Activated CD4-positive, alpha-beta memory T cell treated with anti-CD3 and anti-CD28 coated beads for 36 hours (primary cell): Measurements from ENCODE around the gene NDRG4. TPM values are rescaled to one million over a fixed set of nuclear protein-coding genes. Genes with fewer than 3 reads are reported as not detected.

Experiments used
- CTCF ChIA-PET: fragments of 350-600 bp; sonication (Branson Sonifier 250); formaldehyde crosslinking; loops from one replicate; lab custom pipeline; 2021; ENCODE audit warnings: antibody characterized with exemption, inconsistent platforms; lab: Charles Lee
- POLR2A ChIA-PET: fragments of 350-600 bp; sonication (Branson Sonifier 250); formaldehyde crosslinking; loops from one replicate; lab custom pipeline; 2021; ENCODE audit warnings: antibody characterized with exemption; lab: Charles Lee
- DNase-seq: peaks from one replicate; pipeline ENCODE4 v3.0.0-alpha.2; 2020
- H3K27ac Mint-ChIP-seq: one replicate; pipeline ENCODE4 v1.8.0; 2021; ENCODE audit warnings: mixed read lengths
- H3K27me3 Mint-ChIP-seq: one replicate; pipeline ENCODE4 v1.8.0; 2021; ENCODE audit warnings: mixed read lengths
- H3K36me3 Mint-ChIP-seq: one replicate; pipeline ENCODE4 v1.8.0; 2021; ENCODE audit warnings: mixed read lengths
- H3K4me1 Mint-ChIP-seq: one replicate; pipeline ENCODE4 v1.8.0; 2021; ENCODE audit warnings: low read depth, mixed read lengths
- H3K4me3 Mint-ChIP-seq: one replicate; pipeline ENCODE4 v1.8.0; 2021; ENCODE audit warnings: mild to moderate bottlenecking, mixed read lengths
- H3K9me3 Mint-ChIP-seq: one replicate; pipeline ENCODE4 v1.8.0; 2021; ENCODE audit warnings: mixed read lengths
- intact Hi-C: fragments of 100-400 bp; cut with micrococcal nuclease; formaldehyde crosslinking; loops from one replicate; pipeline ENCODE4 v1.15.1; 2023
- total RNA-seq, 2 experiments: library from RNA; stranded (reverse); gene quantifications; one replicate each; pipeline ENCODE4 v1.2.3, GENCODE V29; 2021

NDRG4 gene
- total RNA-seq, 2 experiments from 2014 or later: 1.3 to 1.6 TPM

GRCh38 chr16:58507195-58507962, 7.4 kb downstream of the NDRG4 start:
- Mint-ChIP-seq H3K9me3 (no peaks in the 10 kb centered on the region), H3K4me3 (no peak overlapping the region), H3K27me3 (peaks cover 3% of the 10 kb centered on the region), H3K4me1 (peaks cover 1% of the 10 kb centered on the region), H3K27ac (no peak overlapping the region), H3K36me3 (no peaks in the 10 kb centered on the region)
- intact Hi-C loops: no loop called here
- POLR2A ChIA-PET: no interaction called here
- no peak for DNase-seq
- CTCF ChIA-PET: no interaction called here

DNA sequence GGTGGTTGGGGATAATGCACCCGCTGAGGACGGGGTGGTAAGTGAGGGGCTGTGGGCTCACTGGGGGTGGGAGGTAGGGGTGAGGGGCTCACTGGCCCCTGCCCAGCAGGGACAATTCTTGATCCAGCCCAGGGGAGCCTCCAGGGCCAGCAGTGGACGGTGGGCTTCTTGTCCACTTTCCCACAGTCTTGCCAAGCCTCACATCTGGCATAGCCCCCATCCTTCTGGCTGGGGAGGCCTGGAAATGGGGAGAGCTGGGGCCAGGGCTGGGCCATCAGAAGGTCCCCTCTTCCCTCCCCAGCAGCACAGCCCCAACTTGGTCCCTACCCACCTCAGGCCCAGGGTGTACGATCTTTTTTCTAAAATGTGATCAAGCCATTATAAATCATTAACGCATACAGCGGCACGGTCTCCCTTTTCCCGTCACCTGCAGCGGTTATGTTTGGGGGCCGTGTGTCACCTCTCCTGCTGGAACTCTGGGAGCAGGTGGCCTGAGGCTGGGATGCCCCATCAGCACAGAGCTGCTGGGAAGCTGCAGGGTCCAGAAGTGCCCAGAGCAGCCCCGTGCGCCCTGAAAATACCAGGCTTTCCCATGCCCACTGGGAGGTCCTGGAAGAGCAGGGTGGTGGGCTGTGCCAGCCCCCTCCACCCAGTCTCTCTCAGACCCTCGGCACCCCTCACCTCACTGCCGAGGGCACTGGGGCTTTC, 8.2 kb downstream of the NDRG4 start:
- H3K4me3 Mint-ChIP-seq: no peak overlapping the region

DNA sequence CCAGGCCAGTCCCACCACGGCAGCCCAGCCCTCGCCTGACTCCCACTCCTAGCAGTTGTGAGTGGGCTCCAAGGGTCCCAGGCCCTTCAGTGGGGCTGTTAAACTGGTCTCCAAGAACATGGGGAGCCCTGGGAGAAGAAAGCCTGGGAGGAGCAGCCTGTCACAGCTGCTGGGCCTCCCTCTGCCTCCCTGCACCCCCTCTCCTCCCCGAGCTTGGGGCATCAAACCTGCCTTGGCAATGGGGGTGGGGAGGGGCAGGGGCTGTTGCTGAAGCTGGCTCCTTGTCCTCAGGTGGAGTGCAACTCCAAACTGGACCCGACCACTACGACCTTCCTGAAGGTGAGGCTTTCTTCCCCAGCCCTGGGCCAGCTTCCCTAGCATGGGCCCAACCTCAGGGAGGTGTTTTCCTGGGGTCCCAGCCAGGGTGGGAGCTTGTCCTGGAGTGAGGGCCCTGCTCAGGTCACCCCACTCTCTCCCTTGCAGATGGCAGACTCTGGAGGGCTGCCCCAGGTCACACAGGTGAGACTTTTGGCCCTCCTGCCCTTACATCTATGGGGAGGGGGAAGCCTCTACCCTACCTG, 8.8 kb downstream of the NDRG4 start:
- H3K27ac Mint-ChIP-seq: no peak overlapping the region
- H3K9me3 Mint-ChIP-seq: no peaks in the 10 kb centered on the region
- no peak overlapping the region for H3K4me3 Mint-ChIP-seq
- no peaks in the 10 kb centered on the region for H3K27me3 Mint-ChIP-seq
- intact Hi-C loops: no loop called here
- no peak for DNase-seq
- ChIA-PET CTCF (interaction anchor here (8.5 kb wide), 1 partner anchor 247 kb away, joined by 96 read pairs; no protein-coding TSS in a partner anchor), POLR2A (no interaction called here)
- peaks cover 2% of the 10 kb centered on the region for H3K36me3 Mint-ChIP-seq
- H3K4me1 Mint-ChIP-seq: peaks cover 5% of the 10 kb centered on the region

More for the DNA sequence above, 8.2 kb downstream of the NDRG4 start:
- intact Hi-C loops: no loop called here
- CTCF ChIA-PET: no interaction called here
- peaks cover 1% of the 10 kb centered on the region for H3K4me1 Mint-ChIP-seq
- no peak overlapping the region for H3K27ac Mint-ChIP-seq
- POLR2A ChIA-PET: no interaction called here
- no peak for DNase-seq
- no peaks in the 10 kb centered on the region for H3K36me3 Mint-ChIP-seq
- no peaks in the 10 kb centered on the region for H3K9me3 Mint-ChIP-seq
- H3K27me3 Mint-ChIP-seq: no peaks in the 10 kb centered on the region

DNA sequence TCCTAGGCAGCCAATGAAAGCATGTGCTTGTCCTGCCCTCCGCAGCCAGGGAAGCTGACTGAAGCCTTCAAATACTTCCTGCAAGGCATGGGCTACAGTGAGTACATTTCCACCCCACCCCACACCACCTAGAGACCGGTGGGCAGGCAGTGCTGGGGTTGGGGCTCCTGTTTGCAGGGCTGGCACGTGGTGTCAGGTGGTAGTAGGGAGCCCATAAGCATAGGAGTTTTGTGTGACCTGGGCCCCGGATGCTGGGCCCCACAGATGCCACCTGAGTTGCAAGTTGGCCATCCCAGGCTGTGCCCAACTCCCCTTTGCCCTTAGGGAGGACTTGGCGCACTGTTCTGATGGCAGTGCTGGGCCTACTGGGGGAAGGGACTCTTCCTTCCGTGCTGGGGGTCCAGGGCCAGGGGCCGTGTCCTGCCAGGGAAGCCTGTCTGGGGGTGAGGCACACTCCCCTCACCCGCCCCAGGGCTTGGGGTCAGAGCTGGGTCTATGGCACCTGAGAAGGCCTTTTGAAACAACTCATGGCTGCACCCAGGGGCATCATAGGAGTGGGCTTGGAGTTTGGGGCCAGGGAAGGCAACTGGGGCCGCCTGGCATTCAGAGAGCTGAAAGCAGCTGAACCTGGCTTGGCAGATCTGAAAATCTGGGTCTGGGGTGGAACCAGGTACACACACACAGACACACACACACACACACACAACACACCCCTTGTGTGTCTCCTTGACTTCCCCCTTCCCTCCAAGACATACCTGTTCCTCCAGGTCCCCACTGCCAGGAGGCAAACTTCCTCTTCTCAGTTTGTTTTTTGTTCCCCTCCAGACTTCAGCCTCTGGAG, 9.5 kb downstream of the NDRG4 start:
- no peak overlapping the region for H3K27ac Mint-ChIP-seq
- ChIA-PET CTCF (interaction anchor here (0.6 to 8.5 kb wide), 2 partner anchors 152 to 246 kb away, joined by 3 to 96 read pairs; no protein-coding TSS in a partner anchor), POLR2A (no interaction called here)
- no peaks in the 10 kb centered on the region for H3K27me3 Mint-ChIP-seq
- peaks cover 8% of the 10 kb centered on the region for H3K4me1 Mint-ChIP-seq
- no peaks in the 10 kb centered on the region for H3K9me3 Mint-ChIP-seq
- intact Hi-C loops: no loop called here
- peaks cover 2% of the 10 kb centered on the region for H3K36me3 Mint-ChIP-seq
- H3K4me3 Mint-ChIP-seq: no peak overlapping the region
- DNase-seq: no peak

GRCh38 chr16:58510097-58510775, 10.3 kb downstream of the NDRG4 start:
- Mint-ChIP-seq H3K4me3 (no peak overlapping the region), H3K36me3 (peaks cover 2% of the 10 kb centered on the region), H3K27me3 (no peaks in the 10 kb centered on the region), H3K4me1 (peaks cover 14% of the 10 kb centered on the region), H3K27ac (no peak overlapping the region), H3K9me3 (no peaks in the 10 kb centered on the region)
- intact Hi-C loops: no loop called here
- DNase-seq: no peak
- CTCF ChIA-PET: interaction anchor here (0.6 to 8.5 kb wide), 2 partner anchors 151 to 245 kb away, joined by 3 to 96 read pairs (median 4); no protein-coding TSS in a partner anchor
- POLR2A ChIA-PET: no interaction called here

- POLR2A ChIA-PET: no interaction called here
- Mint-ChIP-seq H3K36me3 (peaks cover 2% of the 10 kb centered on the region), H3K27ac (no peak overlapping the region), H3K4me3 (no peak overlapping the region), H3K27me3 (no peaks in the 10 kb centered on the region), H3K4me1 (peaks cover 16% of the 10 kb centered on the region), H3K9me3 (no peaks in the 10 kb centered on the region)
- DNase-seq: no peak
- CTCF ChIA-PET: interaction anchor here (0.8 to 8.5 kb wide), 6 partner anchors 11 to 247 kb away, joined by 3 to 96 read pairs (median 5); partner anchors contain the start of gene NDRG4
- intact Hi-C loops: no loop called here
These were observed 11.1 kb downstream of the NDRG4 start for GRCh38 chr16:58510776-58511628.

DNA sequence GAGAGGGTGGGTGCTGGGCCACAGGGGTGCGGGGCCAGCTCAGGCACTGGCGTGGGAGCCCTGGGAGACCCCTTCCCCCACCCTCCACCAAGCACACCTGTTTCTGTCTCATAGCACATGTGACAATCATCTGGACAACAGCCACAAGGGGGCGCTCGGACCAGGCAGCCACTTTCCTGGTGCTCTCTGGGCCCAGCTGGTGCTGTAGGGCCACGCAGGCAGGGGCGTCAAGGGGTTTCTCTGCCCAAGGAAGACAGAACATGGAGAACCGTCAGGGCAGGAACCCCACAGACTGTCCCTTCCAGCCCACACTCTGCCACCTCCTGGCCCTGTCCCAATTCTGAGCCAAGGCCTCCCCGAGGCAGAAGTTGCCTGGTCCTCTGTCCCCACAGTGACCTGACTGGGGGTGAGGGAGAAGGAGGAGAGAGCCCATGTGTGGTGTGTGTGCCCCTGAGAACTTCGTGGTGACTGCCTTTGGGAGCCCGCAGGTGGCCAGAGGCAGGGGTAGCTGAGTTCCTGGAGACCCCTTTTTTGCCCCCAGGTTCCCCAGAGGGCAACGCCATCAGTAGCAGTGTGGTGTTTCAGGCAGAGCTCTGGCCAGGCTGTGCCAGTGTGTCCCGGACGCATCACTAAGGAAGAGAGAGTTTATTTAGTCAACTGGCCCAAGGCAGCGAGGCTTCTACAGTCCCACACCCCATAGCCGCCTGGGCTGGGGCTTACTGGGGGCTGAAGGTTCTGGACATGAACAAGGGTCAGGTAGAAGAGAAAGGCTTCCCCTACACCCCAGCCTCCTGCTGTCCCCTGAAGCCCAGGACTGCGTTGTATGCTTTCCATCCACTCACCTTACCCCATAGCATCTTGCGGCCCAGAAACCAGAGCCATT, 12.2 kb downstream of the NDRG4 start:
- H3K36me3 Mint-ChIP-seq: peaks cover 2% of the 10 kb centered on the region
- H3K27ac Mint-ChIP-seq: no peak overlapping the region
- peak; percentile 89 for DNase-seq
- intact Hi-C loops: loop anchor here (1.0 kb wide), 2 partner anchors 149 to 244 kb away; no protein-coding TSS in a partner anchor
- peaks cover 27% of the 10 kb centered on the region for H3K4me1 Mint-ChIP-seq
- H3K4me3 Mint-ChIP-seq: no peak overlapping the region
- H3K27me3 Mint-ChIP-seq: no peaks in the 10 kb centered on the region
- ChIA-PET POLR2A (no interaction called here), CTCF (interaction anchor here (0.6 to 8.5 kb wide), 15 partner anchors 12 to 246 kb away, joined by 3 to 96 read pairs (median 4); partner anchors contain the start of gene NDRG4)
- no peaks in the 10 kb centered on the region for H3K9me3 Mint-ChIP-seq

DNA sequence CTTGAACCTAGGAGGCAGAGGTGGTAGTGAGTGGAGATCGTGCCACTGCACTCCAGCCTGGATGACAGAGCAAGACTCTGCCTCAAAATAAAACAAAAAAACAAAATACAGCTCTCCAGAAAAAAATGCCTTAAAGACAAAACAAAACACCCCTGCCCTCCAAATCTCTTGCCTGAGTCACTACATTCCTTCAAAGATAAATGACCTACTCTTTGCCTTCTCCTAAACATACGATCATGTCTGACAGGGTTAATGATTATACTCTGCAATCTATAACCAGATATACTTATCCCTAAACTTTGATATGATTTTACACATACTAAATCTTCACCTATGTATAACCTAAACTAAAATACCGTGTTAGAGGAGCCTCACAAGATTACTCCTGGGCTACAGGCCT, 13.9 kb downstream of the NDRG4 start:
- Mint-ChIP-seq H3K4me3 (no peak overlapping the region), H3K27ac (no peak overlapping the region), H3K36me3 (peaks cover 11% of the 10 kb centered on the region), H3K9me3 (no peaks in the 10 kb centered on the region), H3K27me3 (no peaks in the 10 kb centered on the region), H3K4me1 (peaks cover 38% of the 10 kb centered on the region)
- ChIA-PET CTCF (interaction anchor here (0.8 to 8.5 kb wide), 5 partner anchors 19 to 245 kb away, joined by 3 to 96 read pairs (median 7); partner anchors contain the start of gene SLC38A7), POLR2A (no interaction called here)
- intact Hi-C loops: no loop called here
- no peak for DNase-seq

DNA sequence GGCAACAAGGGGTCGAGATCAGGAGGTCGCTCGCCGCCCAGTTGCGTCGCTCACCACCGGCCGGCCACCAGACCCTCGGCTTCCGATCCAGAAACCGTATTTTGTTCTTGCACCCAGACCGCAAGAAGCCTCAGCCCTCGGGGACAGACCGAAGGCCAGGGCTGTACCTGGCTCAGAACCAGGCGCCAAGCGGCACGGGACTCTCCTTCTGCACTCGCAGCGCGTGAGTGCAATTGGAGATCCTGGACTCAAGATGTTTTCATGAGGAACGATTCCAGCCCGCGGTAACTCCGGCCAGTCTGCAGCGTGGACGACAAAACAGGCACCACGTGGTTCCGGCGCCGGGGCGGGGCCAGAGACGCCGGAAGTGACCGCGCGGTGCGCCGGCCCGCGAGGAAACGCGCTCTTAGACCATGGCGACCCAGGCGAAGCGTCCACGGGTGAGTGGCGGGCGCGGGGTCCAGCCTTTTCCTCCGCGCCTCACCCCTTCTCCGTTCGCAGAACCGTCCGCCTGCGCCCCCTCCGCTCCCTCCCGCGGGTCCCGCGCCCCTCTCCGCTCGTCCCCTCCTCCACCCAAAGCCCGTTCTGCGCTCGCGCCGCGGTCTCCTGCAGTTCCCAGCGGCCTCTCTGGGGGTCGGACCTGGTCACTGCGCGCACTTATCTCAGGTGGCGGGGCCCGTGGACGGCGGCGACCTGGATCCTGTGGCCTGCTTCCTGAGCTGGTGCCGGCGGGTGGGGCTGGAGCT, 15.4 kb downstream of the NDRG4 start, which contains the start of gene SETD6:
TSS of gene SETD6 (plus strand) at position 393 of the 746 bp plus-strand sequence. CDS start at position 414, 21 bp downstream.
- Mint-ChIP-seq H3K9me3 (no peaks in the 10 kb centered on the region), H3K27ac (peak within 1 kb of the TSS; percentile 76), H3K4me1 (peaks cover 45% of the 10 kb centered on the region), H3K4me3 (peak within 1 kb of the TSS; percentile 89), H3K36me3 (peaks cover 16% of the 10 kb centered on the region), H3K27me3 (no peaks in the 10 kb centered on the region)
- POLR2A ChIA-PET: interaction anchor here (0.7 to 1.2 kb wide), 2 partner anchors 86 to 169 kb away, joined by 3 read pairs; partner anchors contain the start of gene SLC38A7
- intact Hi-C loops: loop anchor here (1.0 kb wide), 1 partner anchor 115 kb away; no protein-coding TSS in a partner anchor
- peak; percentile 85 for DNase-seq
- CTCF ChIA-PET: interaction anchor here (0.6 to 8.5 kb wide), 4 partner anchors 20 to 240 kb away, joined by 3 to 96 read pairs (median 7); partner anchors contain the start of gene SLC38A7
